Measurements from ENCODE around the gene FLRT2. TPM values are rescaled to one million over a fixed set of nuclear protein-coding genes. Genes with fewer than 3 reads are reported as not detected.
A peak's percentile ranks its signal among the peaks of the same experiment; 100 is the strongest.

FLRT2 gene
- total and polyA plus RNA-seq, 11 donors: 0.61 to 41.9 (median 3.1) TPM

- Histone ChIP-seq H3K9me3 (no peaks in the 10 kb centered on the region), H3K4me3 (no peak overlapping the region), H3K36me3 (no peaks in the 10 kb centered on the region), H3K27ac (no peak overlapping the region), H3K27me3 (no peaks in the 10 kb centered on the region), H3K4me1 (no peaks in the 10 kb centered on the region)
- ATAC-seq (no peak), DNase-seq (no peak)
- TF ChIP-seq POLR2A (IDR thresholded peaks at IDR 0.05): no peak
- TF ChIP-seq, protein P1, sequence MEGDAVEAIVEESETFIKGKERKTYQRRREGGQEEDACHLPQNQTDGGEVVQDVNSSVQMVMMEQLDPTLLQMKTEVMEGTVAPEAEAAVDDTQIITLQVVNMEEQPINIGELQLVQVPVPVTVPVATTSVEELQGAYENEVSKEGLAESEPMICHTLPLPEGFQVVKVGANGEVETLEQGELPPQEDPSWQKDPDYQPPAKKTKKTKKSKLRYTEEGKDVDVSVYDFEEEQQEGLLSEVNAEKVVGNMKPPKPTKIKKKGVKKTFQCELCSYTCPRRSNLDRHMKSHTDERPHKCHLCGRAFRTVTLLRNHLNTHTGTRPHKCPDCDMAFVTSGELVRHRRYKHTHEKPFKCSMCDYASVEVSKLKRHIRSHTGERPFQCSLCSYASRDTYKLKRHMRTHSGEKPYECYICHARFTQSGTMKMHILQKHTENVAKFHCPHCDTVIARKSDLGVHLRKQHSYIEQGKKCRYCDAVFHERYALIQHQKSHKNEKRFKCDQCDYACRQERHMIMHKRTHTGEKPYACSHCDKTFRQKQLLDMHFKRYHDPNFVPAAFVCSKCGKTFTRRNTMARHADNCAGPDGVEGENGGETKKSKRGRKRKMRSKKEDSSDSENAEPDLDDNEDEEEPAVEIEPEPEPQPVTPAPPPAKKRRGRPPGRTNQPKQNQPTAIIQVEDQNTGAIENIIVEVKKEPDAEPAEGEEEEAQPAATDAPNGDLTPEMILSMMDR (IDR thresholded peaks at IDR 0.05): no peak
- intact Hi-C loops (cut with DNase I): no loop called here
Measured at GRCh38 chr14:85663667-85664066, 133.7 kb downstream of the FLRT2 start.

GRCh38 chr14:85675957-85676356, 146.0 kb downstream of the FLRT2 start:
- ATAC-seq: no peak

DNA sequence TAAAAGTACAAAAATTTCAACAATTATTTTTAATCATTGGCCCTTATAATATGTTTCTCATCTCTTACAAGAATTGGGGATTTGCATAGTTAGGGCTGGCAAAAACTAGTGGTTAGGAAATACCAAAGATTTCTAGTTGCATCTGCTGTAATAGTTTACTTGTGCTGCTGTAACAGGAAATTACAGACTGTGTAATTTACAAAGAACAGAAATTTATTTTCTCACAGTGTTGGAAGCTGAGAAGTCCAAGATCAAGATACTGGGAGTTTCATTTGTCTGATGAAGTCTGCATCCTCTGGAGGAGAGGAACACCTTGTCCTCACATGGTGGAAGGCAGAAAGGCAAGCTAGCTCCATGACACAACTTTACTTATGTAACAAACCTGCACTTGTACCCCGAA, 157.0 kb downstream of the FLRT2 start:
- no peaks in the 10 kb centered on the region for H3K36me3 ChIP-seq
- H3K4me1 ChIP-seq: no peaks in the 10 kb centered on the region
- H3K27me3 ChIP-seq: no peaks in the 10 kb centered on the region
- intact Hi-C loops (cut with DNase I): no loop called here
- H3K4me3 ChIP-seq: no peak overlapping the region
- no peaks in the 10 kb centered on the region for H3K9me3 ChIP-seq
- peak in 1 of 4 donors; percentile 36 for ATAC-seq
- no peak for DNase-seq
- no peak overlapping the region for H3K27ac ChIP-seq
- 27 to 68% (median 38%) methylated on average over 1 of the region's 1 CpG for WGBS, 4 donors
- TF ChIP-seq POLR2A (IDR thresholded peaks at IDR 0.05): no peak
- TF ChIP-seq, protein P1 (IDR thresholded peaks at IDR 0.05): no peak

More at GRCh38 chr14:85675957-85676356, 146.0 kb downstream of the FLRT2 start:
- Histone ChIP-seq H3K27ac (no peak overlapping the region), H3K9me3 (peaks cover 0 to 6% (median 0%) of the 10 kb centered on the region in 12 donors), H3K36me3 (no peaks in the 10 kb centered on the region), H3K4me1 (no peaks in the 10 kb centered on the region), H3K4me3 (no peak overlapping the region), H3K27me3 (no peaks in the 10 kb centered on the region)
- TF ChIP-seq, protein P1 (IDR thresholded peaks at IDR 0.05): no peak
- no peak for TF ChIP-seq POLR2A (IDR thresholded peaks at IDR 0.05)
- WGBS, 4 donors: 90 to 97% (median 93%) methylated on average over 6 of the region's 6 CpGs
- intact Hi-C loops (cut with DNase I): no loop called here
- DNase-seq: no peak

DNA sequence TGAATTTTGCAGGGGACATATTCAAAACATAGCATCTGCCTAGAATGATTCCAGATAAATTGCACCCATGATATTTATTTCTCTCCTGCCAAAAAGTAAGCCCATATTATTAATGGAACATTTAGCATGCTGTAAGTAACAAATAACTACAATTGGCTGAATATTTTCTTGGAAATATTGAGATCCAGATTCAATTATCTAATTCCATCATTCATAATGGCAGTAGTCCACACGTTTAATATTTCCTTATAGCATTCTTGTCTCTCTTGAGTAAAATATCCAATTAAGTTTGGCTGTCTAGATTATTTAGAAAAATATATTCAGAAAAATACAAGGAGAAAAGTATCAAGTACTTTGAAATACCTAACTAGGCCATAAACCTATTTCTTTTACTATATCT, 157.5 kb downstream of the FLRT2 start:
- H3K9me3 ChIP-seq: no peaks in the 10 kb centered on the region
- no peaks in the 10 kb centered on the region for H3K27me3 ChIP-seq
- intact Hi-C loops (cut with DNase I): no loop called here
- H3K36me3 ChIP-seq: no peaks in the 10 kb centered on the region
- H3K4me1 ChIP-seq: no peaks in the 10 kb centered on the region
- 61 to 70% (median 68%) methylated on average over 1 of the region's 1 CpG for WGBS, 4 donors
- DNase-seq (no peak), ATAC-seq (no peak)
- H3K27ac ChIP-seq: peak overlapping the region in 1 of 12 donors; percentile 2
- H3K4me3 ChIP-seq: no peak overlapping the region
- no peak for TF ChIP-seq POLR2A (IDR thresholded peaks at IDR 0.05)
- TF ChIP-seq, protein P1 (IDR thresholded peaks at IDR 0.05): no peak
